ENCODE data around the gene BOD1.

Gene BOD1

GRCh38 chr5:173573126-173573960 lies 43.1 kb downstream of the BOD1 start:
- DNase-seq (ENCODE audit: low read depth in 2 of 2), result peak; percentile 73
- H3K4me3 ChIP-seq (replicated peaks in 1 of 2; ENCODE audit: low read depth in 2 of 2, low read length in 2 of 2), result no peak overlapping the region
- peak; percentile 93 for TF ChIP-seq CTCF (IDR thresholded peaks at IDR 0.05; ENCODE audit: low read depth, low read length)

GRCh38 chr5:173572431-173573125 lies 43.9 kb downstream of the BOD1 start:
- DNase-seq (ENCODE audit: low read depth in 2 of 2), result no peak
- TF ChIP-seq CTCF (IDR thresholded peaks at IDR 0.05; ENCODE audit: low read depth, low read length), result no peak
- H3K4me3 ChIP-seq (replicated peaks in 1 of 2; ENCODE audit: low read depth in 2 of 2, low read length in 2 of 2), result no peak overlapping the region

GRCh38 chr5:173570321-173571090 lies 45.9 kb downstream of the BOD1 start:
- TF ChIP-seq CTCF (IDR thresholded peaks at IDR 0.05; ENCODE audit: low read depth, low read length), result no peak
- H3K4me3 ChIP-seq (replicated peaks in 1 of 2; ENCODE audit: low read depth in 2 of 2, low read length in 2 of 2), result no peak overlapping the region
- DNase-seq (ENCODE audit: low read depth in 2 of 2), result no peak

- TF ChIP-seq CTCF (IDR thresholded peaks at IDR 0.05; ENCODE audit: low read depth, low read length), result no peak
- DNase-seq (ENCODE audit: low read depth in 2 of 2), result no peak
- no peak overlapping the region for H3K4me3 ChIP-seq (replicated peaks in 1 of 2; ENCODE audit: low read depth in 2 of 2, low read length in 2 of 2)
Measured at GRCh38 chr5:173568703-173569102, 47.7 kb downstream of the BOD1 start.

- no peak overlapping the region for H3K4me3 ChIP-seq (replicated peaks in 1 of 2; ENCODE audit: low read depth in 2 of 2, low read length in 2 of 2)
- no peak for DNase-seq (ENCODE audit: low read depth in 2 of 2)
- TF ChIP-seq CTCF (IDR thresholded peaks at IDR 0.05; ENCODE audit: low read depth, low read length), result no peak
Measured at GRCh38 chr5:173568128-173568527, 48.3 kb downstream of the BOD1 start.

GRCh38 chr5:173567548-173567947 lies 48.9 kb downstream of the BOD1 start:
- no peak overlapping the region for H3K4me3 ChIP-seq (replicated peaks in 1 of 2; ENCODE audit: low read depth in 2 of 2, low read length in 2 of 2)
- peak; percentile 25 to 71 for DNase-seq (ENCODE audit: low read depth in 2 of 2)
- no peak for TF ChIP-seq CTCF (IDR thresholded peaks at IDR 0.05; ENCODE audit: low read depth, low read length)
